DOHH2 (cell line): ENCODE data around the gene DCTN4.

ENCODE experiments used
- H3F3A ChIP-seq: fragments of 200-600 bp; sonication (generic), shearing (Covaris generic); 2 replicates; pipeline ENCODE4 v1.6.0; 2016; ENCODE audit warnings: antibody characterized with exemption, mild to moderate bottlenecking; ENCODE audit not compliant: control insufficient read depth, insufficient read depth
- H3K27ac ChIP-seq: fragments of 200-600 bp; sonication (generic); 2 replicates; pipeline ENCODE4 v1.5.1; 2014; ENCODE audit warnings: low read depth, mild to moderate bottlenecking, low read length, moderate library complexity
- H3K27me3 ChIP-seq: fragments of 200-600 bp; sonication (generic); 2 replicates; pipeline ENCODE4 v1.6.1; 2014; ENCODE audit warnings: mild to moderate bottlenecking, low read length, mixed read lengths; ENCODE audit not compliant: control insufficient read depth
- H3K36me3 ChIP-seq: fragments of 200-600 bp; sonication (generic); 2 replicates; pipeline ENCODE4 v1.6.1; 2014; ENCODE audit warnings: mild to moderate bottlenecking, low read length, moderate library complexity, mixed read lengths; ENCODE audit not compliant: control insufficient read depth
- H3K4me1 ChIP-seq: fragments of 200-600 bp; sonication (generic); 2 replicates; pipeline ENCODE4 v1.6.1; 2014; ENCODE audit warnings: mild to moderate bottlenecking, low read length, mixed read lengths; ENCODE audit not compliant: control insufficient read depth
- H3K4me2 ChIP-seq: fragments of 200-600 bp; sonication (generic); 2 replicates; pipeline ENCODE4 v1.6.0; 2014; ENCODE audit warnings: mild to moderate bottlenecking, low read length, moderate library complexity
- H3K4me3 ChIP-seq: fragments of 200-600 bp; sonication (generic); 2 replicates; pipeline ENCODE4 v1.5.1; 2014; ENCODE audit warnings: mild to moderate bottlenecking, low read length, mixed read lengths
- H3K79me2 ChIP-seq: fragments of 200-600 bp; sonication (generic); 2 replicates; pipeline ENCODE4 v1.6.1; 2014; ENCODE audit warnings: mild to moderate bottlenecking, low read length, mixed read lengths; ENCODE audit not compliant: control insufficient read depth
- H3K9me2 ChIP-seq: fragments of 200-600 bp; sonication (generic); replicated peaks from 2 replicates; pipeline ENCODE4 v1.6.1; 2014; ENCODE audit warnings: mild to moderate bottlenecking, low read length, mixed read lengths; ENCODE audit not compliant: control insufficient read depth
- H3K9me3 ChIP-seq: fragments of 200-600 bp; sonication (generic); 2 replicates; pipeline ENCODE4 v1.6.1; 2014; ENCODE audit warnings: antibody characterized with exemption, low read length, mixed read lengths; ENCODE audit not compliant: control insufficient read depth, insufficient read depth
- H4K20me1 ChIP-seq: fragments of 200-600 bp; sonication (generic); 2 replicates; pipeline ENCODE4 v1.6.0; 2014; ENCODE audit warnings: low read depth, mild to moderate bottlenecking, antibody characterized with exemption, low read length, moderate library complexity; ENCODE audit not compliant: control insufficient read depth, insufficient read depth
- CTCF ChIP-seq: fragments of 200-600 bp; sonication (generic); IDR thresholded peaks from one replicate; pipeline ENCODE4 v1.5.1; 2014; ENCODE audit warnings: antibody characterized with exemption, mild to moderate bottlenecking, low read depth, low read length; ENCODE audit not compliant: poor library complexity, severe bottlenecking
- EZH2phosphoT487 ChIP-seq: fragments of 200-600 bp; sonication (generic); IDR thresholded peaks from 2 replicates; pipeline ENCODE4 v1.6.1; 2017; ENCODE audit warnings: borderline replicate concordance, mild to moderate bottlenecking, antibody characterized with exemption, low read length, moderate library complexity, mixed read lengths

DCTN4 gene

GRCh38 chr5:150706776-150707390 lies 51.9 kb downstream of the DCTN4 start:
- Histone ChIP-seq H3F3A (peaks cover 3% of the 10 kb centered on the region), H3K4me2 (no peak overlapping the region), H4K20me1 (no peaks in the 10 kb centered on the region), H3K9me2 (no peaks in the 10 kb centered on the region), H3K36me3 (peaks cover 23% of the 10 kb centered on the region), H3K9me3 (no peaks in the 10 kb centered on the region), H3K4me1 (no peaks in the 10 kb centered on the region), H3K27me3 (no peaks in the 10 kb centered on the region), H3K79me2 (no peaks in the 10 kb centered on the region), H3K4me3 (no peak overlapping the region), H3K27ac (no peak overlapping the region)
- no peak for TF ChIP-seq CTCF
- no peak for TF ChIP-seq EZH2phosphoT487

GRCh38 chr5:150703762-150704161 lies 55.1 kb downstream of the DCTN4 start:
- no peaks in the 10 kb centered on the region for H3K9me2 ChIP-seq
- H3K36me3 ChIP-seq: peaks cover 19% of the 10 kb centered on the region
- no peaks in the 10 kb centered on the region for H3K27me3 ChIP-seq
- peaks cover 16% of the 10 kb centered on the region for H3K4me1 ChIP-seq
- H3K79me2 ChIP-seq: peaks cover 23% of the 10 kb centered on the region
- H3K27ac ChIP-seq: no peak overlapping the region
- H3K4me2 ChIP-seq: no peak overlapping the region
- H3K4me3 ChIP-seq: no peak overlapping the region
- peaks cover 3% of the 10 kb centered on the region; the same call in 1 of the 2 replicates for H3F3A ChIP-seq
- H3K9me3 ChIP-seq: no peaks in the 10 kb centered on the region
- H4K20me1 ChIP-seq: peaks cover 8% of the 10 kb centered on the region; the same call in 1 of the 2 replicates
- no peak for TF ChIP-seq EZH2phosphoT487
- TF ChIP-seq CTCF: no peak

- H3K4me3 ChIP-seq: peak within 1 kb of the TSS; percentile 91
- no peaks in the 10 kb centered on the region for H3K9me2 ChIP-seq
- H3K27ac ChIP-seq: peak within 1 kb of the TSS; percentile 70
- peaks cover 8% of the 10 kb centered on the region; the same call in 1 of the 2 replicates for H4K20me1 ChIP-seq
- no peaks in the 10 kb centered on the region for H3K27me3 ChIP-seq
- TF ChIP-seq CTCF (peak; percentile 91), EZH2phosphoT487 (no peak)
- H3K36me3 ChIP-seq: peaks cover 48% of the 10 kb centered on the region
- H3K4me2 ChIP-seq: peak within 1 kb of the TSS; percentile 81
- no peaks in the 10 kb centered on the region for H3K9me3 ChIP-seq
- H3K79me2 ChIP-seq: peaks cover 30% of the 10 kb centered on the region
- peaks cover 16% of the 10 kb centered on the region for H3K4me1 ChIP-seq
- H3F3A ChIP-seq: peaks cover 3% of the 10 kb centered on the region; the same call in 1 of the 2 replicates
Measured at GRCh38 chr5:150700594-150701377, 58.0 kb downstream of the DCTN4 start, which contains the start of gene RBM22. Gene RBM22 (minus strand): TSS chr5:150701062. CDS start chr5:150700985, 77 bp downstream.
